ES-I3 (cell line): ENCODE measurements around the gene DPY19L3.
A peak's percentile ranks its signal among the peaks of the same experiment; 100 is the strongest.
"Not testable (repeated sequence)": the region's sequence is repeated elsewhere in the genome, so short reads cannot be mapped to it uniquely, and the experiment has no call there.

Experiments used
- H3K36me3 ChIP-seq: 2 replicates; pipeline ENCODE4 v1.6.1; 2013; ENCODE audit warnings: mild to moderate bottlenecking, low read length, control low read depth, moderate library complexity; ENCODE audit not compliant: insufficient read depth
- H3K4me1 ChIP-seq: 2 replicates; pipeline ENCODE4 v1.6.1; 2013; ENCODE audit warnings: mild to moderate bottlenecking, control low read depth, low read length; ENCODE audit not compliant: insufficient read depth
- H3K9ac ChIP-seq: 2 replicates; pipeline ENCODE4 v1.6.1; 2013; ENCODE audit warnings: low read depth, mild to moderate bottlenecking, low read length, moderate library complexity
- H3K9me3 ChIP-seq: 2 replicates; pipeline ENCODE4 v1.6.1; 2013; ENCODE audit warnings: mild to moderate bottlenecking, low read length, moderate library complexity; ENCODE audit not compliant: control insufficient read depth, insufficient read depth

Gene DPY19L3

GRCh38 chr19:32406161-32407003, 812 bp downstream of the DPY19L3 start:
- H3K9ac ChIP-seq, result peak overlapping the region; percentile 96
- H3K36me3 ChIP-seq, result peaks cover 8% of the 10 kb centered on the region
- no peaks in the 10 kb centered on the region for H3K9me3 ChIP-seq
- peaks cover 10% of the 10 kb centered on the region for H3K4me1 ChIP-seq

- H3K4me1 ChIP-seq, result peaks cover 10% of the 10 kb centered on the region
- H3K9ac ChIP-seq, result peak overlapping the region; percentile 96; the same call in 1 of the 2 replicates
- H3K9me3 ChIP-seq, result no peaks in the 10 kb centered on the region
- peaks cover 12% of the 10 kb centered on the region for H3K36me3 ChIP-seq
These were observed 1.7 kb downstream of the DPY19L3 start for GRCh38 chr19:32407004-32407992.

GRCh38 chr19:32415246-32415645, 9.7 kb downstream of the DPY19L3 start:
- Histone ChIP-seq H3K9me3 (no peaks in the 10 kb centered on the region), H3K36me3 (peaks cover 15% of the 10 kb centered on the region), H3K9ac (no peak overlapping the region), H3K4me1 (no peaks in the 10 kb centered on the region)

- Histone ChIP-seq H3K36me3 (peaks cover 13% of the 10 kb centered on the region), H3K4me1 (no peaks in the 10 kb centered on the region), H3K9me3 (no peaks in the 10 kb centered on the region), H3K9ac (no peak overlapping the region)
These were observed 10.1 kb downstream of the DPY19L3 start for GRCh38 chr19:32415669-32416068.

- peaks cover 14% of the 10 kb centered on the region for H3K36me3 ChIP-seq
- H3K9me3 ChIP-seq, result no peaks in the 10 kb centered on the region
- no peaks in the 10 kb centered on the region for H3K4me1 ChIP-seq
- no peak overlapping the region for H3K9ac ChIP-seq
These were observed 11.3 kb downstream of the DPY19L3 start for GRCh38 chr19:32416749-32417456.

GRCh38 chr19:32418155-32418554, 12.6 kb downstream of the DPY19L3 start:
- H3K4me1 ChIP-seq, result no peaks in the 10 kb centered on the region
- no peak overlapping the region for H3K9ac ChIP-seq
- no peaks in the 10 kb centered on the region for H3K9me3 ChIP-seq
- H3K36me3 ChIP-seq, result peaks cover 12% of the 10 kb centered on the region

GRCh38 chr19:32421589-32422361, 16.2 kb downstream of the DPY19L3 start:
- peaks cover 8% of the 10 kb centered on the region; the same call in 1 of the 2 replicates for H3K36me3 ChIP-seq
- no peak overlapping the region for H3K9ac ChIP-seq
- H3K9me3 ChIP-seq, result no peaks in the 10 kb centered on the region
- H3K4me1 ChIP-seq, result no peaks in the 10 kb centered on the region

- no peak overlapping the region for H3K9ac ChIP-seq
- H3K36me3 ChIP-seq, result peaks cover 12% of the 10 kb centered on the region; the same call in 1 of the 2 replicates
- H3K9me3 ChIP-seq, result no peaks in the 10 kb centered on the region
- H3K4me1 ChIP-seq, result no peaks in the 10 kb centered on the region
These were observed 16.9 kb downstream of the DPY19L3 start for GRCh38 chr19:32422435-32422834.

GRCh38 chr19:32423944-32424343, 18.4 kb downstream of the DPY19L3 start:
- H3K9me3 ChIP-seq, H3K4me1 ChIP-seq, H3K9ac ChIP-seq: not testable (repeated sequence)
- peaks cover 14% of the 10 kb centered on the region; the same call in 1 of the 2 replicates for H3K36me3 ChIP-seq

GRCh38 chr19:32427536-32427935, 22.0 kb downstream of the DPY19L3 start:
- H3K4me1 ChIP-seq, result no peaks in the 10 kb centered on the region
- H3K36me3 ChIP-seq, result 0 out of 2 replicates have a peak, but pooled peaks cover 10% of the 10 kb centered on the region
- no peaks in the 10 kb centered on the region for H3K9me3 ChIP-seq
- H3K9ac ChIP-seq, result no peak overlapping the region

GRCh38 chr19:32436692-32437091, 31.1 kb downstream of the DPY19L3 start:
- H3K9me3 ChIP-seq, result no peaks in the 10 kb centered on the region

GRCh38 chr19:32437096-32437495, 31.5 kb downstream of the DPY19L3 start:
- H3K36me3 ChIP-seq, result peaks cover 7% of the 10 kb centered on the region
- no peak overlapping the region for H3K9ac ChIP-seq
- H3K9me3 ChIP-seq, result no peaks in the 10 kb centered on the region

More at GRCh38 chr19:32436692-32437091, 31.1 kb downstream of the DPY19L3 start:
- Histone ChIP-seq H3K9ac (no peak overlapping the region), H3K4me1 (no peaks in the 10 kb centered on the region), H3K36me3 (peaks cover 7% of the 10 kb centered on the region)

GRCh38 chr19:32438751-32439150, 33.2 kb downstream of the DPY19L3 start:
- H3K9me3 ChIP-seq, result no peaks in the 10 kb centered on the region
- peaks cover 8% of the 10 kb centered on the region for H3K36me3 ChIP-seq
- H3K9ac ChIP-seq, result no peak overlapping the region
- no peaks in the 10 kb centered on the region for H3K4me1 ChIP-seq

More at GRCh38 chr19:32437096-32437495, 31.5 kb downstream of the DPY19L3 start:
- no peaks in the 10 kb centered on the region for H3K4me1 ChIP-seq
